T-helper 1 cell treated with Interleukin-12 subunit alpha and Interleukin-12 subunit beta and Interleukin-4 antibody, amounts not matched to agents 30 μg/mL and 1 μg/mL, for 36 hours (primary cell): Measurements from ENCODE around the gene MRGPRD.

Experiments used
- H3K27ac Mint-ChIP-seq: one replicate; pipeline ENCODE4 v1.8.0; 2021; ENCODE audit warnings: mild to moderate bottlenecking, mixed read lengths
- H3K27me3 Mint-ChIP-seq: one replicate; pipeline ENCODE4 v1.8.0; 2021; ENCODE audit warnings: low read depth, mixed read lengths
- H3K36me3 Mint-ChIP-seq: one replicate; pipeline ENCODE4 v1.8.0; 2021; ENCODE audit warnings: low read depth, mixed read lengths
- H3K4me1 Mint-ChIP-seq: one replicate; pipeline ENCODE4 v1.8.0; 2021; ENCODE audit warnings: low read depth, mixed read lengths
- H3K4me3 Mint-ChIP-seq: one replicate; pipeline ENCODE4 v1.8.0; 2021; ENCODE audit warnings: mild to moderate bottlenecking, moderate library complexity, mixed read lengths
- H3K9me3 Mint-ChIP-seq: one replicate; pipeline ENCODE4 v1.8.0; 2021; ENCODE audit warnings: mixed read lengths

MRGPRD gene

DNA sequence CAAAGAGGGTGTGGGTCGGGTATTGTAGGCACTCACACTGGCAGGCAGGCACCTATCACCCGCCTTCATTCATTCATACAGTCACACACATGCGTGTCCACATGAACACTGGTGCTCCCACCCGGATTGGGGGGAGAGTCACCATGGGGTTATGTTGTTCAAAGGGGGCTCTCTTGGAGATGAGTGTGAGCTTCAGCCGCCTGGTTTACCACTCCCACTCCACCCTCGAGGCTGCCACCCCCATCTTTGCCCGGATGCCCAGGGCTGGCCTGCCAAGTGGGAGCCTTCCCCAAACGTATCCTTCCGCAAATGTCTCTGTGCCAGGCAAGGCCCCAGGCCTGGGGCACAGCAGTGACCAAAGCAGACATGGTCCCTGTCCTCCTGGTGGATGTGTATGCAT, 22.6 kb downstream of the MRGPRD start:
- Mint-ChIP-seq H3K27me3 (no peaks in the 10 kb centered on the region), H3K36me3 (no peaks in the 10 kb centered on the region), H3K9me3 (no peaks in the 10 kb centered on the region), H3K4me3 (no peak overlapping the region), H3K4me1 (peaks cover 7% of the 10 kb centered on the region), H3K27ac (no peak overlapping the region)

DNA sequence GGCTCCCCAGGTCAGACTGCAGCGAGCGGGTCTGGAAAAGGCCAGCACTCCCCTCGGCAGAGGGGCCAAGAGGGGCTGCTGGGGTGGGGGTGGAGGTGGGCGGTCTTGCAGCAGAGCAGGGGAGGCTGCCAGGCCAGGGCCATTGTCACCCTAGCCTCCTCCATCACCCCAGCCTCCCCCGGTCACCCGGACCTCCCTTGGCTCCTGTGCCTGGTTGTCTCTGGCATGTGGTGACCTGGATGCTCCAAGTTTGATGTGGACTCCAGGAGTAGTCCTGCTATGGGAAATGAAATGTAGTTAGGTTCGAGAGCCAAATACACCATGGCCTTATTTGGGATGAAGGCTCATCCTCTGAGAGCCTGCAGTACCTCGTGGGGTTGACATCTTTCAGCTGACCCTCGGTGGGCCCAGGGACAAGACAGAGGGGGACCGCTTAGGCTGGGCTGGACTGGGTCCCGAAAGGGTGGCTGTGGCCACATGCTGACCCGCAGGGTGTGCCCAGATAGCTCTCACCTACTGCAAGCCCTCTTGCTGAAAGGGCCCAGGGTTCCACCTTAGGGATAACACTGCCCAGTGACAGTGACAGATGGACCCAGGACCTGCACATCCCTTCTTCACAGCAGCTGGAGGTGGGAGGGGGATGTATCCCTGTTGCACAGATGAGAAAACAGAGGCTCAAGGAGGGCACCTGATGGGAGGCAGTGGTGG, 24.1 kb downstream of the MRGPRD start:
- no peaks in the 10 kb centered on the region for H3K27me3 Mint-ChIP-seq
- no peaks in the 10 kb centered on the region for H3K36me3 Mint-ChIP-seq
- no peaks in the 10 kb centered on the region for H3K9me3 Mint-ChIP-seq
- H3K4me1 Mint-ChIP-seq = no peaks in the 10 kb centered on the region
- no peak overlapping the region for H3K4me3 Mint-ChIP-seq
- H3K27ac Mint-ChIP-seq = no peak overlapping the region

DNA sequence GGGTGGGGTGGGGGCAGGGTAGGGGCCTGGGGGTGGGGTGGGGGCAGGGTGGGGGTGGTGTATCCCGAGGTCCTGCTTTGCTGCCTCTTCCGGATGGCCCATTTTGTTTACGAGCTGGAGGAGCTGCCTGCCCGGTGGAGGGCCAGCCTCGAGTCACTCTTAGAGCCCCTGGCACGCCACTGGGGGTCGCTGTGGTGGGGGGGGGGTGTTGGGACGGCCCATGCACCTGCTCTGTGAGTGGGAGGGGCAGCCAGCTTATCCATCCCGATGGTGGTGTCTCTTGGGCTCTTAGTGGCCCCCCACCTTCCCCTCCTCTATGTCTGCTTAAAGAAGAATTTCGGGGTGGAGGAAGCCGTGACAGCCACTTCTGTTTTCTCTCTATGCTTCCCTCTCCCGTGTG, 24.6 kb downstream of the MRGPRD start:
- Mint-ChIP-seq H3K4me3 (no peak overlapping the region), H3K4me1 (no peaks in the 10 kb centered on the region), H3K27me3 (no peaks in the 10 kb centered on the region), H3K9me3 (no peaks in the 10 kb centered on the region), H3K27ac (no peak overlapping the region), H3K36me3 (no peaks in the 10 kb centered on the region)

DNA sequence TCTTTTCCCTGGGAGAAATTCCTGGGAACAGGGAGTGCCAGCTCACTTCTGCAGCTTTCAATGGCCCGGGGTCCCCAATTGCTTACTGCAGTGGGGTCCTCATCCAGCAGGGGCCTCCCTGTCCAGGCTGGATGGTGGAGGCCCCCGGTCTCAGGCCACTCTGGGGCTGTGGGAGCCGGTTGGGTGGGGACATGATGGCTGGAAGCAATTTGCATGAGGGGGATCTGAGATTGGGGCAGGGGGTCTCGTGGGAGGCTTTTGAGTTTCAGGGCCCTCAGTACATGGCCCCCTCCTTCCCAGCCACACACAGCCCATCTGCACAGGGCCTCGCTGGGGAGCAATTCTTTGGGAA, 25.2 kb downstream of the MRGPRD start:
- Mint-ChIP-seq H3K27me3 (no peaks in the 10 kb centered on the region), H3K4me3 (no peak overlapping the region), H3K27ac (no peak overlapping the region), H3K9me3 (no peaks in the 10 kb centered on the region), H3K36me3 (no peaks in the 10 kb centered on the region), H3K4me1 (no peaks in the 10 kb centered on the region)

DNA sequence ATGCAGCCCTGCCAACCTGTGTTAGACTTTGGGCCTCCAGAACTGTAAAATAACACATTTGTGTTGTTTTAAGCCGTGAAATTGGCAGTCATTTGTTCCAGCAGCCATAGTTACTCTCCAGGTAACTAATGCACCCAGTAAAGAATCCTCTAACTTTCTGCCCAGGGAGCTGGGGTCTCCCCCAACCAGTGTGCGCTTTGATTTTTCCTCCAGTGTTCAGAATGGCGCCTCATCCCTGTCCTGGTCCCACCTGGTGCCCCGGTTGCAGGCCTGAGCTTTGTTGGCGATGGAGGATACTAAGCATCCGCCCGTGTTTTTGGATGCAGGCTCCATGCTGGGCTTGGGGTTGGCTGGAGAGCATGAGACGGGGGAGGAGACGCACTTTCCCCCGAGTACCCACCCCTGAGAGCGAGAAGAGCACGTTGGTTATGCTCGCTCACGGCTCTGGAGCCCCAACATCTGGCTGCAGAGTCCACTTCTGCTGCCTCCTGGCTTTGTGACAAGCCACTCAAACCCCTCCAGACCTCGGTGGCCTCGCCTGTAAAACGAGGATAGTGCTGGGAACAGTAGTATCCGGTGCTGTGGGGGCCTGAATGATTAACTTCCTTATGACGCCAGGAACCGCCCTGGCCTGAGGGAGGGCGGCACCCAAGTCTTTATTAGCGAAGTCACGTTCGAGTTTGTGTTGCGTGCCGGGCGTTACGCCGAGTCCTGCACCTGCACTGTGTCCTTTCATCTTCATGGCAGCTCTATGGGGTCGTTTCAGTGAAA, 25.8 kb downstream of the MRGPRD start:
- Mint-ChIP-seq H3K4me1 (no peaks in the 10 kb centered on the region), H3K4me3 (no peak overlapping the region), H3K27me3 (no peaks in the 10 kb centered on the region), H3K36me3 (no peaks in the 10 kb centered on the region), H3K9me3 (no peaks in the 10 kb centered on the region), H3K27ac (no peak overlapping the region)

DNA sequence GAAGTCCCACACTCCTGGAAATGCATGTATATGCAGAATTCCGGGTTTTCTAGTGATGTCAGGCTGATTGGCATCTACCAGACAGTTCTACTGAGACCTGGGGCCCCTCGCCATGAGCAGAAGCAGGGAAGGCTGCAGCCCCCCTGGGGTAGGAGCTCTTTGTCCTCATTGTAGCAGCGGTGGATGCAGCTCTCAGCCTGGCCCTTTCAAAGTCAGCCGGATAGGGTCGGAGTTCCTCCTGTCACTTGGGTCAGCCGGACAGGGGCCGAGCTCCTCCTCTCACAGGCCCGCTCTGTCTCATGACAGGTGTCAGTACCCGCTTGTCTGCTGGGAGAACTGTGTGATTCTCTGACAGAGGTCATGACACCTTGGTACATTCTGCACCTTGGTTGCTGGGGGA, 30.0 kb downstream of the MRGPRD start:
- Mint-ChIP-seq H3K27ac (no peak overlapping the region), H3K27me3 (no peaks in the 10 kb centered on the region), H3K9me3 (no peaks in the 10 kb centered on the region), H3K4me3 (no peak overlapping the region), H3K36me3 (no peaks in the 10 kb centered on the region), H3K4me1 (no peaks in the 10 kb centered on the region)

DNA sequence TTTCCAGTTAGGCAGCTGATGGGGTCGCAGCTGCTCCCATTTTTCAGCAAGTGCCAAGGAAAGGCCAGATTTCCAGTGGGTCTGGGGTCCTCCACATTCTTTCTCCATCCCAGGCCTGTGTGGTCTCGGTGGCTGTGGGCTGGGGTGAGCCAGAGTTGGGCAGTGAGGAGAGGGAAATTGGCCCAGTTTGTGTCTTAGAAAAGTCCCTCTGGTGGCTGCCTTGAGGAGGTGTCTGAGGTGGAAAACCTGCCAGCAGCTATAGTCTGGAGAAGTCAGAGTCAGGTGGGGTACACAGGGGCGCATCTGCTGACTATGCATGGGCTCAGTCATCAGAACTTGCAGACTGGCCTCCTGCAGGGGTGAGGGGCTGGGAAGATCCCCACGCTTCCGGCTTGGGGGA, 30.5 kb downstream of the MRGPRD start:
- Mint-ChIP-seq H3K27me3 (no peaks in the 10 kb centered on the region), H3K36me3 (no peaks in the 10 kb centered on the region), H3K4me3 (no peak overlapping the region), H3K4me1 (no peaks in the 10 kb centered on the region), H3K27ac (no peak overlapping the region), H3K9me3 (no peaks in the 10 kb centered on the region)

DNA sequence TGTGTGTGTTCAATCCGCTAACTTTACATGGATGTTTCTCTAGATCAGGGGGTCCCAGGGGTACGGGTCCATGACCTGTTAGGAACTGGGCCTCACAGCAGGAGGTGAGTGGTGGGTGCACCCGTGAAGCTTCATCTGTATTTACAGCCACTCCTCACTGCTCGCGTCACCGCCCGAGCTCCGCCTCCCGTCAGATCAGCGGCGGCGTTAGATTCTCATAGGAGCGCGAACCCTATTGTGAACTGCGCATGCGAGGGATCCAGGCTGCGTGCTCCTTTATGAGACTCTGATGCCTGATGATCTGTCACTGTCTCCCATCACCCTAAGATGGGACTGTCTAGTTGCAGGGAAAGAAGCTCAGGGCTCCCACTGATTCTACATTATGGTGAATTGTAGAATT, 31.9 kb downstream of the MRGPRD start:
- Mint-ChIP-seq H3K9me3 (no peaks in the 10 kb centered on the region), H3K27ac (no peak overlapping the region), H3K36me3 (no peaks in the 10 kb centered on the region), H3K4me3 (no peak overlapping the region), H3K27me3 (no peaks in the 10 kb centered on the region), H3K4me1 (no peaks in the 10 kb centered on the region)

DNA sequence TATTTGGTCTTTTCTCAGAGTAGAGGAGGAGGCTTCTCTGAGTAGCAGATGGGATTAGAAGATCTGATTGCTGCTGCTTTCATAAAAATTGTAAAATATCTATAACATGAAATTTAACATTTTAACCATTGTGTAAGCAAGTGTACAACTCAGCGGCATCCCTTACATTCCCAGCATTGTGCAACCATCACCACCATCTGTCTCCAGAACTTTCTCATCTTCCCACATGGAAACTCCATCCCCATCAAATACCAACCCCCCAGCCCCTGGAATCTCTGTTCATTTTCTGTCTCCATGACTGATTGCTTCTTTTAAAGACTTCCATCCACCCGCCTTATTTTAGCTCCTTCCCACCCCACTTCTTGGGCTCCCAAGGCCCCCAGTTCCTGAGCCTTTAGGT, 32.3 kb downstream of the MRGPRD start:
- Mint-ChIP-seq H3K27me3 (no peaks in the 10 kb centered on the region), H3K9me3 (no peaks in the 10 kb centered on the region), H3K36me3 (no peaks in the 10 kb centered on the region), H3K4me3 (no peak overlapping the region), H3K27ac (no peak overlapping the region), H3K4me1 (no peaks in the 10 kb centered on the region)

DNA sequence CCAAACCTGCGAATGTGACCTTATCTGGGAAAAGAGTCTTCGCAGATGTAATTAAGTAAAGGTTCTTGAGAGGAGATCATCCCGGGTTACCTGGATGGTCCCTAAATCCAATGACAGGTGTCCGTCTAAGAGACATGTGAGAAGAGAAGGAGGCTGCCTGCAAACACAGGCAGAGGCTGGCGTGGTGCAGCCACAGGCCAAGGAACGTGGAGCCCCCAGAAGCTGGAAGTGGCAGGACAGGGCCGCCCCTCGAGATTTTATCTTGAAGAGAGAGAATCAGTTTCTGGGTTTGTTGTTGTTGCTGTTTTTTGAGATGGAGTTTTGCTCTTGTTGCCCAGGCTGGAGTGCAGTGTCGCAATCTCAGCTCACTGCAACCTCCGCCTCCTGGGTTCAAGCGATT, 33.6 kb downstream of the MRGPRD start:
- no peaks in the 10 kb centered on the region for H3K36me3 Mint-ChIP-seq
- H3K27ac Mint-ChIP-seq = no peak overlapping the region

DNA sequence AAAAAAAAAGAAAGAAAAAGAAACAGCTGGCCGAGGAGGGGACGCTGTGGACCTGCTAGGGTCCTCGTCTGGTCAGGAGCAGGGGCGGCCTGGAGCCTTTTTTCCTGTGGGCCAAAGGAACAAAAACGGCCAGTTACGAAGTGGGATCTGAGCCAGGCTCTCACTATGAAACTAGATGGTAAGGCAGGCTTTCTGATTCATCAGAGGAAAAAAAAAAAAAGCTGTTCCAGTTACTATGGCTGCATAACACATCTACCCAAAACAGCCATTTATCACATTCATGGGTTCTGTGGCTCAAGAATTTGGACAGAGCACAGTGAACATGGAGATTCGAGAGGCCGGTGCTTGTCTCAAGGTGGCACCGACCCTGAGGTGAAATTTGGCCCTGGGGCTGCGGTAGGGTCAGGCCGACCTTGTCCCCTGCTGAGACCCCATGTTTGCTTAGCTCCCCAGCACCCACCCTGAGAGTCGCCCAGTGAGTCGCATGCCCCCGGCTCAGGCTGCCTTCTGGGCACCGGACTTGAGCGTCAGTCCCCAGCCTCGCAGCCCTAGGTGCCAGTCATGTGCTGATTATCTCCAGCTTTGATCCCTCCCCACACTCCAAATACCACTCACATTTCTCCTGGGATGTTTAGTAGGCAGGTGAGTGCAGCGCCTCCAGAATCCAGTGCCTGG, 34.2 kb downstream of the MRGPRD start:
- Mint-ChIP-seq H3K27ac (no peak overlapping the region), H3K36me3 (no peaks in the 10 kb centered on the region), H3K9me3 (no peaks in the 10 kb centered on the region), H3K4me3 (no peak overlapping the region), H3K27me3 (no peaks in the 10 kb centered on the region), H3K4me1 (no peaks in the 10 kb centered on the region)

More for the DNA sequence above, 33.6 kb downstream of the MRGPRD start:
- Mint-ChIP-seq H3K4me3 (no peak overlapping the region), H3K27me3 (no peaks in the 10 kb centered on the region), H3K9me3 (no peaks in the 10 kb centered on the region), H3K4me1 (no peaks in the 10 kb centered on the region)

DNA sequence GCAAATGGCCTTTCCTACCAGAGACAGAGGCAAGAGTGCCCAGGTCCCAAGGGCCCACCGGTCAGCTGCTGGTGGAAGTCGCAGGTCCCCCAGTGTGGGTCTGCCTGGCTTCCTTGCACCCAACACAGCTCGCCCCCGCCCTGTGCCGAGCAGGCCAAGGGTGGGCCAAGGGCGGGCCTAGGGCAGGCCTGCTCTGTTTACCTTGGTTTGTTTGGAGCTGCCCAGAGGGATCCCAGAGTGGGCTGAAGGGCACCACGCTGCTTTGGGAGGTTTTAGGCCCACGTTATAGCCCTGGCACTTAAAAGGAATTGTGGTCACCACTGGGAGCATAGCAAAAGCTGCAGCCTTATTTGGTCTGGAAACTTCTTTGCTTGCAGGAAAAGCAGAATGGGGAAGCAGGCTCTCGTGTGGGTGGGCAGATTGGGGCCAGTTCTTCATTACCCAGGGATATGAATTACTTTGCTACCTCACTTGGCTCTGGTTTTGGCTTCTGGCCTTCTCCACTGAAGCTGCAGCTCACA, 38.0 kb downstream of the MRGPRD start:
- Mint-ChIP-seq H3K4me3 (no peak overlapping the region), H3K4me1 (no peaks in the 10 kb centered on the region), H3K36me3 (peaks cover 4% of the 10 kb centered on the region), H3K27me3 (no peaks in the 10 kb centered on the region), H3K27ac (no peak overlapping the region), H3K9me3 (no peaks in the 10 kb centered on the region)

DNA sequence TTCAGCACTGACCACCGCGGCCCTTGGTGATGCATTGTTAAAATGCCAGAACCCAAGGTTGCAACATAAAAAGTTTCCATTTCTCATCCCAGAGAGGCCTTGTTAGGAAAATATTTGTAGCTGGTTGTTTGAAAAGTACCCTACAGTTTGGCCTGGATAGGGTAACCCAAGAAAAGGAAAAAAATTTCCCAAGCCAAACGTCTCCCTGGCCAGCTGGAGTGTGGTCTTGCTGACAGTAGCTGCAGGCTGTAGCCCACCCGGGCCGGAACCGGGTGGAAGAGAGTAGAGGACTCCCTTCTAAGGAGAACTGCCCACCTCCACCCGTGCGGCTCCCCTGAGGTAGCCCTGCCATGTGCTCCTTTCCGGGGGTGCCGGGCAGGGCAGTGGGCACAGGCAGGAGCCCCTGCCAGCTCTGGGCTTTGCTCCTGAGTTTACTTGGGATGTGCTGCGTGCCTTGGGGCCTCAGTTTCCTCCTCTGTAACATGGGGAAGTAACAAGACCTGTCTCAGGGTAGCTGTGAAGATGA, 38.6 kb downstream of the MRGPRD start:
- Mint-ChIP-seq H3K4me1 (no peaks in the 10 kb centered on the region), H3K27ac (no peak overlapping the region), H3K27me3 (no peaks in the 10 kb centered on the region), H3K36me3 (peaks cover 4% of the 10 kb centered on the region), H3K9me3 (no peaks in the 10 kb centered on the region), H3K4me3 (no peak overlapping the region)

DNA sequence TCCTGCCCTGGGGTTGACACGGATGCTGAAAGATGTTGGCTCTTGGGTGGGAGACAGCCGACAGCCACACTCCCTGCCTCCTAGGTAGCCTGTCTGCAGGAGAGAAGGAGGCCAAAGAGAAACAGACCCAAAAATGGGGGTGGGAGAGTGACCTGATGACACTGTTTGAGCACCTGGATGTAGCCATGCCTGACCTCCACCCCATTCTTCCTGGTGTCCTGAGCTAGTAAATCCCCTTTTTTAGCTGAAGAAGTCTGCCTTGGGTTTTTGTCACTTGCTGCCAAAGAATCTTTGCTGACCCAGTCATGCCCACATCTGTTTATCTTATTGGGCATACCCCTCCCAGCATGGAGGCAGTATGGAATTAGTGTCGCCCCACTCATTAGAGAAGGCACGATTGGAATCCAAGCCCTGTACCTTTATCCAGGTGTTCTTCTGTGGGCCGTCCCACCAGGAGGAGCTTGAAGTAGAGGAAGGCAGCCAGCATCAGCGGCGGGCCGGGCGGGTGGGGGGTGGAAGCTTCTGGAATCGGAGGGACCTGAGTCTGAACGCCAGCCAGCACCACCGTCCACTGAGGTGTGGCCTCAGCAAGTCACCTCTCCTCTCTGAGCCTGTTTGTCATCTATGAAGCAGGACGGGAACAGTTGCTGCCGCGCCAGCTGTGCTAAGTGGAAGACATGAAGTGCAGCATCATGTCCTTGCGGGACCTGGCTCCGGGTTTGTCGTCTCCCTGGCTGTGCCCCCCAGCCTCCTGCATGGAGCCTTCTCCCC, 39.3 kb downstream of the MRGPRD start:
- H3K27ac Mint-ChIP-seq = no peak overlapping the region
- no peaks in the 10 kb centered on the region for H3K4me1 Mint-ChIP-seq

More for the DNA sequence above, 39.3 kb downstream of the MRGPRD start:
- Mint-ChIP-seq H3K9me3 (no peaks in the 10 kb centered on the region), H3K36me3 (peaks cover 4% of the 10 kb centered on the region), H3K27me3 (no peaks in the 10 kb centered on the region), H3K4me3 (no peak overlapping the region)
